Mesenteric fat pad (tissue), 1 donor: Measurements from ENCODE around the gene CLDN14. TPM values are rescaled to one million over a fixed set of nuclear protein-coding genes. Genes with fewer than 3 reads are reported as not detected.

Source experiments
- DNase-seq: peaks from one replicate; pipeline ENCODE4 v3.0.0-alpha.2; 2020; ENCODE audit warnings: low spot score
- total RNA-seq: library from RNA; stranded (reverse); fragmentation: NEBNext Ultra II Directional; extraction: Animal tissue kit (Norgen Biotek cat#: 25700); gene quantifications from one replicate; pipeline ENCODE4 v1.2.1, GENCODE V29; 2021
- donor health status: DM: yes; HTN: yes; CAD: no.

The CLDN14 gene
- total RNA-seq, 1 donor from 2014 or later, result not detected

- no peak for DNase-seq
Measured at GRCh38 chr21:36436829-36437744, 42.8 kb downstream of the CLDN14 start.

GRCh38 chr21:36434144-36434543 is 45.8 kb downstream of the CLDN14 start:
- no peak for DNase-seq

- no peak for DNase-seq
Measured at GRCh38 chr21:36433059-36433709, 46.7 kb downstream of the CLDN14 start.

- no peak for DNase-seq
Measured at GRCh38 chr21:36431252-36431651, 48.7 kb downstream of the CLDN14 start.

GRCh38 chr21:36430841-36431240 is 49.1 kb downstream of the CLDN14 start:
- DNase-seq, result no peak

GRCh38 chr21:36429947-36430546 is 49.9 kb downstream of the CLDN14 start:
- peak; percentile 93 for DNase-seq

- no peak for DNase-seq
Measured at GRCh38 chr21:36428761-36429432, 51.0 kb downstream of the CLDN14 start.

GRCh38 chr21:36427502-36427901 is 52.4 kb downstream of the CLDN14 start:
- DNase-seq, result no peak

- DNase-seq, result no peak
Measured at GRCh38 chr21:36425286-36425685, 54.6 kb downstream of the CLDN14 start.

- no peak for DNase-seq
Measured at GRCh38 chr21:36424592-36424991, 55.3 kb downstream of the CLDN14 start.

- DNase-seq, result no peak
Measured at GRCh38 chr21:36423771-36424433, 56.0 kb downstream of the CLDN14 start.

GRCh38 chr21:36422279-36423098 is 57.4 kb downstream of the CLDN14 start:
- DNase-seq, result no peak

- no peak for DNase-seq
Measured at GRCh38 chr21:36420571-36421339, 59.2 kb downstream of the CLDN14 start.

GRCh38 chr21:36419996-36420395 is 59.9 kb downstream of the CLDN14 start:
- DNase-seq, result no peak

- DNase-seq, result no peak
Measured at GRCh38 chr21:36419241-36419640, 60.7 kb downstream of the CLDN14 start.

GRCh38 chr21:36415375-36415774 is 64.5 kb downstream of the CLDN14 start:
- no peak for DNase-seq

- no peak for DNase-seq
Measured at GRCh38 chr21:36412916-36413315, 67.0 kb downstream of the CLDN14 start.

- DNase-seq, result no peak
Measured at GRCh38 chr21:36411301-36411700, 68.6 kb downstream of the CLDN14 start.
